RWPE1 (cell line): ENCODE measurements around the gene PXMP4.

Experiments used
- CTCF ChIA-PET: fragments of 350-600 bp; sonication (Branson Sonifier 250); formaldehyde crosslinking; extraction: SDS; loops from one replicate; lab custom pipeline; 2021; lab: Yijun Ruan, JAX
- POLR2A ChIA-PET: fragments of 400-600 bp; formaldehyde crosslinking; extraction: SDS; loops from one replicate; lab custom pipeline; 2020; ENCODE audit warnings: antibody characterized with exemption; ENCODE audit not compliant: low non-redundant PET; lab: Yijun Ruan, JAX
- DNase-seq: peaks from one replicate; pipeline ENCODE4 v3.0.0; 2012; ENCODE audit warnings: low spot score
- H3K27ac ChIP-seq: fragments of 450-650 bp; 2 replicates; pipeline ENCODE4 v1.5.1; 2017
- TF ChIP-seq, protein P1 (sequence below): fragments of 450-650 bp; conservative IDR thresholded peaks from 2 replicates; pipeline ENCODE4 v1.5.1; 2017; ENCODE audit warnings: low read depth, mild to moderate bottlenecking

The PXMP4 gene

DNA sequence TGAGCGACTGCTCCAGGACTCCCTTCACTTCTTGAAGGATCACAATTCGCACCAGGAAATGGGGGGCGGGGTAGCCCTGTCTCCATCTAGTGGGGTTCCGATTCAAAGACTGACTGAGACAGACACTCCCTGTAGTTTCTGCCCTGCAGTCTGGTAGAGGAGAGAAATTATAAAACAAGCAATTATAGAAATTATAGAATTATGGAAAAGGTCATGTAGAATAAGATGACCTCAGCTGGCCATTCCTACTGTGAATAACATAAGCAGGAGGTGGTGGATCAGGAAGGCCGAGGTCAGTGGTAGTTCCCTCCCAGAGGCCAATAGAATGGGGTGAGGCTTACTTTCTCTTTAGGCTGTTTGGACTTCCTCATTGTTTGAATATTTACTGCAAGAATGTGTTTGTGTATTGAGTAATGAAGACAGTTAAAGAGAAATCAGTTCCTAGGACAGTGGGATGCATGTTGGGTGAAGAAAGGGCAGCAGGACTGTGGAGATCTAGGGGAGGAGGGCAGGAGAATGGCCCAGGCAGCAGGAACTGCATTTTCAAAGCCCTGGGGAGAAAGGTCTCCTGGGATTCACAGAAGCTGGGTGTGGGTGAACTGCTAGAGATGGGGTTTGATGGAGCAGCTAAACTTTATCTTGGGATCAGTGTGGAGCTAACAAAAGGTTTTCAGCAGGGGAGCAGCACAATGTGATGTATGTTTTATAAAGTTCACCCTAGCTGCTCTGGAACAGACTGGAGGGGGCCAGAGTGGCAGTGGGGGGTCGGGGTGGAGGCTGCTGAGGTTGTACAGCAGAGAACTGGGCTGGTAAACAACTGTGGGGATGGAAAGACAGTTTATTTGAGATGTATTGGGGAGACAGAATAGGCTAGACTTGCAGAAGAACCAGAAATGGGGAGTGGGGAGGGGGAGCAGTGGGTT, 13.8 kb upstream of the PXMP4 start:
- ChIA-PET POLR2A (interaction anchor here (0.7 kb wide), 1 partner anchor 21 kb away, joined by 3 read pairs; no protein-coding TSS in a partner anchor), CTCF (interaction anchor here (1.0 to 1.8 kb wide), 2 partner anchors 48 to 78 kb away, joined by 4 to 7 read pairs; no protein-coding TSS in a partner anchor)
- DNase-seq: peak; percentile 73
- H3K27ac ChIP-seq: peak overlapping the region; percentile 92
- TF ChIP-seq, protein P1, sequence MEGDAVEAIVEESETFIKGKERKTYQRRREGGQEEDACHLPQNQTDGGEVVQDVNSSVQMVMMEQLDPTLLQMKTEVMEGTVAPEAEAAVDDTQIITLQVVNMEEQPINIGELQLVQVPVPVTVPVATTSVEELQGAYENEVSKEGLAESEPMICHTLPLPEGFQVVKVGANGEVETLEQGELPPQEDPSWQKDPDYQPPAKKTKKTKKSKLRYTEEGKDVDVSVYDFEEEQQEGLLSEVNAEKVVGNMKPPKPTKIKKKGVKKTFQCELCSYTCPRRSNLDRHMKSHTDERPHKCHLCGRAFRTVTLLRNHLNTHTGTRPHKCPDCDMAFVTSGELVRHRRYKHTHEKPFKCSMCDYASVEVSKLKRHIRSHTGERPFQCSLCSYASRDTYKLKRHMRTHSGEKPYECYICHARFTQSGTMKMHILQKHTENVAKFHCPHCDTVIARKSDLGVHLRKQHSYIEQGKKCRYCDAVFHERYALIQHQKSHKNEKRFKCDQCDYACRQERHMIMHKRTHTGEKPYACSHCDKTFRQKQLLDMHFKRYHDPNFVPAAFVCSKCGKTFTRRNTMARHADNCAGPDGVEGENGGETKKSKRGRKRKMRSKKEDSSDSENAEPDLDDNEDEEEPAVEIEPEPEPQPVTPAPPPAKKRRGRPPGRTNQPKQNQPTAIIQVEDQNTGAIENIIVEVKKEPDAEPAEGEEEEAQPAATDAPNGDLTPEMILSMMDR: no peak

DNA sequence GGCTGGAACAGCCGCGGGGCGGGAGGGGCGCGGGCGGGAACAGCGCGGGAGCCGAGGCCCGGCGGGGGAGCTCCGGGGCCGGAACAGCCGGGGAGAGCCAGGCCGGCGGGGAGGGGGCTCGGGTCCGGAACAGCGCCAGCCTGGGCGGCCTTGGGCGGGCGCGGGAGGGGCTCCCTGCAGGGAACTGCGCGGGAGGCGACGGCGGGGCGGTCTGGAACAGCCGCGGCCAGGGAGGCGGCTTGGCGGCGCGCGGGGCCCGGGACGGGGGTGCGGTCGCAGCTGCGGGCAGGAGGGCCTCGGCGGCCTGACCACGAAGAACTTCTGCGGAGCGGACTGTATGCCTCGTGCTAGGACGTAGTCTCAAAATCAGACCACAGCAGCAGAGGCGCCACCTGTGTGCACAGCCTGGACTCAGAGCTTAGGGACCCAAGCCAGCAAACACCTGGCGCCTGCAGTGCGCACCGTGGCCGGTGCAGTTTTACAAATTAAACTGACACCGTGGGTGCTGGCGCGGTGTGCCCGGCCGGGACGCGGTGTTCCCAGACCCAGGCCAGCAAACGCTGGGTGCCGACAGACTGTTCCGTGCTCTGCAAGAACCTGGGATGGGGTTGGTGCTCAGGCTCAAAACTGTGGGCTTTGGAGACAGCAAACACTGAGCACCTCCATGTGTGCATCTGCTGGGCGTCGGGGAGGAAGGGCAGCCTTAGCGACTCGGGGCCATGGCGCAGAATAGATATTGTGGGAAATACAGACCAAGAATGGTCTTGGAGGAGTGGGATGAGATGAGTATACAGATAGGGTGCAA, 12.3 kb upstream of the PXMP4 start:
- ChIA-PET CTCF (interaction anchor here (0.6 to 1.8 kb wide), 7 partner anchors 9 to 79 kb away, joined by 3 to 7 read pairs (median 5); partner anchors contain the start of gene CHMP4B), POLR2A (interaction anchor here (0.7 to 1.4 kb wide), 6 partner anchors 8 to 78 kb away, joined by 3 to 6 read pairs (median 4); partner anchors contain the start of genes CHMP4B and PXMP4)
- peak; percentile 85 for DNase-seq
- TF ChIP-seq, protein P1: no peak
- peak overlapping the region; percentile 92 for H3K27ac ChIP-seq

DNA sequence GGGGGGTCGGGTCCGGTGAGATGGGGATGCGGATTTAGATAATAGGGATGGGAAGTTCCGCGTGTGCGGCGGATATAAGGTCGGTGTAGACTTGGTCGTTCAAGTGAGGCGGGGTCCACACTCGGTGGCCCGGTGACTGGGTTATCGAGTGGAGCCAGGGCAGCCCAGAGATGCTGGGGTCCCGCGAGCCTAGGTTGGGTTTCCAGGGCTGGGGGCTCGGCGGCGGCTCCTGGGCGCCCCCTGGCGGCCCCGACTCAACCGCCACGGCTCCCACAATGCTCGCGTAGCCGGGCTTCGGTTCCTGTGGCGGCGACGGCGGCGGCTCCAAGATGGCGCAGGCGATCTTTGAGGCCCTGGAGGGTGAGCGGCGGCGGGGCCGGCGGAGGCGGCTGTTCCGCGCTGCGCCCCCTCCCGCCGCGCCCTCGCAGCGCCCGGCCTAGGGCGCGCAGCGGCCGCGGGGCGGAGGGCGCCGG, 11.6 kb upstream of the PXMP4 start, which contains the start of gene ZNF341:
Gene ZNF341, plus strand, starts transcription at position 304 of the 473 bp plus-strand sequence. Its CDS starts 26 bp downstream, at position 330.
- POLR2A ChIA-PET: interaction anchor here (0.7 to 1.4 kb wide), 3 partner anchors 47 to 79 kb away, joined by 3 to 6 read pairs (median 4); partner anchors contain the start of gene CHMP4B
- CTCF ChIA-PET: interaction anchor here (0.6 to 1.8 kb wide), 5 partner anchors 8 to 115 kb away, joined by 3 to 6 read pairs (median 3); partner anchors contain the start of gene CHMP4B

DNA sequence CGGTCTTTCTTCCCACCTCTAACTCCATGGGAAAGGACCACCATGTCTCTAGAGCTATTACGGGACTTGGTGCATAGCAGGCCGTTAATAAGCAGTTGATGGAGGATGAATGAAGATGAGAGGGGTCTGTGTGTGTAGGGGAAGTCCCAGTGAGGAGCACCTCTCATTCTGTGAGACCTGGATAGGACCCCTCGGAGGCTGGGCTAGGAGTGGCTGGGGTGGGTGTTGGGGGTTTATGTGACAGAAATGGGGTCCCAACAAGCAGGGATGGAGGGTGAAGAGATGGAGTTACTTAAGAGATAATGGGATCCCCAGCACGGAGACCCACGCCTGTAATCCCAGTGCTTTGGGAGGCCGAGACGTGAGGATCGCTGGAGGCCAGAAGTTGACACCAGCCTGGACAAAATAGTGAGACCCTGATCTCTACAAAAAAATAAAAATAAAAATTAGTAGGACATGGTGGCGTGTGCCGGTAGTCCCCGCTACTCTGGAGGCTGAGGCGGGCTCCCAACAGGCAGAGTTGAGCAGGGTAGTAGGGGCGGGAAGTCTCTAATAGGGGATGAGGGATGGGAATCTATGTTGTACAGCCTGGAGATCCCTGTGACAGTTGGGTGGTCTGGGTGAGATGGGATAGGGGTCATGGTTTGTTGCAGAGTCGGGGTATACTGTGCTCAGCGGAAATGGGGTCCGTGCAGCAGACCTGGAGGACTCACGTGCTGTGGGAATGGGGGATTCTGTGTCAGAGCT, 11.0 kb upstream of the PXMP4 start:
- H3K27ac ChIP-seq: peak overlapping the region; percentile 92
- TF ChIP-seq, protein P1: no peak
- ChIA-PET POLR2A (interaction anchor here (0.6 to 1.0 kb wide), 3 partner anchors 10 to 344 kb away, joined by 3 to 5 read pairs (median 3); no protein-coding TSS in a partner anchor), CTCF (interaction anchor here (0.8 to 1.8 kb wide), 2 partner anchors 80 to 116 kb away, joined by 3 to 6 read pairs; partner anchors contain the start of gene CHMP4B)
- no peak for DNase-seq

More for the DNA sequence above, 11.6 kb upstream of the PXMP4 start, which contains the start of gene ZNF341:
- DNase-seq: no peak
- TF ChIP-seq, protein P1: peak; percentile 98
- H3K27ac ChIP-seq: peak within 1 kb of the TSS; percentile 92

DNA sequence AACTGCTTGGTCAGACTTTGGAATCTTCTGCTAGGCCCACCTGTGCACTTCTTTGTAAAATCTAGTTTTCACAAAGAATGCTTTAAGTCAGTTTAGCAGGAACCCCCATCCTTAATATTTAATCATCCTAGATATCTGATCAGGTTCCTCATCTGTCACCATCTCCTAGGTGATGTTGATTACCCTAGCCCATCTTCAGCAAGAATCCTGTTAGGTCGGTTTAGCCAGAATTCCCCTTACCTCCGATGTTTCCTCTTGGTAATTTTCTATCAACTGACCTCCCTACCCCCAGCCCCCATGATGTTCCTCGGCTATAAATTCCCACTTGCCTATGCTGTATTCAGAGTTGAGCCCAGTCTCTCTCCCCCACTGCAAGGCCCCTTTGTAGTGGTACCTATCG, 9.0 kb upstream of the PXMP4 start:
- no peak for DNase-seq
- ChIA-PET CTCF (no interaction called here), POLR2A (no interaction called here)
- H3K27ac ChIP-seq: no peak overlapping the region
- TF ChIP-seq, protein P1: no peak
